HCT116 (cell line): ENCODE results near the gene KCNIP4.

Experiments
- POLR2A ChIP-seq: IDR thresholded peaks from 2 replicates; pipeline ENCODE4 v1.7.0; 2011; ENCODE audit warnings: borderline replicate concordance; ENCODE audit not compliant: insufficient read depth, insufficient read length; ENCODE audit errors: extremely low read depth
- TF ChIP-seq, protein P1 (sequence below), 3 experiments: fragments of 200-600 bp in 1 of 3; sonication (generic) in 1 of 3; IDR thresholded peaks in 2 of 3; conservative IDR thresholded peaks in 1 of 3; 2 replicates each; pipeline ENCODE4 v1.5.1; 2012 to 2017; ENCODE audit warnings: low read depth in 2 of 3, low read length in 2 of 3, antibody characterized with exemption in 1 of 3, borderline replicate concordance in 1 of 3, control low read depth in 1 of 3, mild to moderate bottlenecking in 1 of 3, mixed read lengths in 1 of 3, mixed run types in 1 of 3, moderate library complexity in 1 of 3; ENCODE audit not compliant: insufficient read depth in 1 of 3

DNA sequence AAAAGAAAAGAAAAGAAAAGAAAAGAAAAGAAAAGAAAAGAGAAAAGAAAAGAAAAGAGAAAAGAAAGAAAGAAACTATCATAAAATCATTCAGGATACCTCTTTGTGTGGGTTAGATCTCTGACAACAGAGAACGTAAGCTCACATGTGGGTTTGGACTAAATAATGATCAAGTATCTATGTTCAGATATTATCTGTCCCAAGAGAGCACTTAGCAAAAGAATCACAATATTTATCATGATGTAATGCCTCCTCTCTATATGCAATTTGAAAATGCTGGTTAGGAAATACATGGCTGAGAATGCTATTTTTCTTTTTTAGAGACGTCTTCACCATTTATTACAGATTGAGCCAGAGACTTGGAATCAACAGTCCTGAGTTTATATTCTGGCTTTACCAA, 191.3 kb downstream of the KCNIP4 start:
- no peak for TF ChIP-seq POLR2A
- TF ChIP-seq, protein P1, sequence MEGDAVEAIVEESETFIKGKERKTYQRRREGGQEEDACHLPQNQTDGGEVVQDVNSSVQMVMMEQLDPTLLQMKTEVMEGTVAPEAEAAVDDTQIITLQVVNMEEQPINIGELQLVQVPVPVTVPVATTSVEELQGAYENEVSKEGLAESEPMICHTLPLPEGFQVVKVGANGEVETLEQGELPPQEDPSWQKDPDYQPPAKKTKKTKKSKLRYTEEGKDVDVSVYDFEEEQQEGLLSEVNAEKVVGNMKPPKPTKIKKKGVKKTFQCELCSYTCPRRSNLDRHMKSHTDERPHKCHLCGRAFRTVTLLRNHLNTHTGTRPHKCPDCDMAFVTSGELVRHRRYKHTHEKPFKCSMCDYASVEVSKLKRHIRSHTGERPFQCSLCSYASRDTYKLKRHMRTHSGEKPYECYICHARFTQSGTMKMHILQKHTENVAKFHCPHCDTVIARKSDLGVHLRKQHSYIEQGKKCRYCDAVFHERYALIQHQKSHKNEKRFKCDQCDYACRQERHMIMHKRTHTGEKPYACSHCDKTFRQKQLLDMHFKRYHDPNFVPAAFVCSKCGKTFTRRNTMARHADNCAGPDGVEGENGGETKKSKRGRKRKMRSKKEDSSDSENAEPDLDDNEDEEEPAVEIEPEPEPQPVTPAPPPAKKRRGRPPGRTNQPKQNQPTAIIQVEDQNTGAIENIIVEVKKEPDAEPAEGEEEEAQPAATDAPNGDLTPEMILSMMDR (IDR thresholded peaks at IDR 0.05 in 2 of 3, conservative IDR thresholded peaks at IDR 0.05 in 1 of 3; ENCODE audit: borderline replicate concordance in 1 of 3, insufficient read depth in 1 of 3, low read depth in 2 of 3, low read length in 2 of 3) = no peak
